Inflammatory macrophage treated with lipopolysaccharide for 4 hours (primary cell): ENCODE measurements around the gene RSPH3.
"Not testable (repeated sequence)": the region's sequence is repeated elsewhere in the genome, so short reads cannot be mapped to it uniquely, and the experiment has no call there.

Experiments
- DNase-seq: peaks from one replicate; pipeline ENCODE4 v3.0.0-alpha.2; 2020

RSPH3 gene

DNA sequence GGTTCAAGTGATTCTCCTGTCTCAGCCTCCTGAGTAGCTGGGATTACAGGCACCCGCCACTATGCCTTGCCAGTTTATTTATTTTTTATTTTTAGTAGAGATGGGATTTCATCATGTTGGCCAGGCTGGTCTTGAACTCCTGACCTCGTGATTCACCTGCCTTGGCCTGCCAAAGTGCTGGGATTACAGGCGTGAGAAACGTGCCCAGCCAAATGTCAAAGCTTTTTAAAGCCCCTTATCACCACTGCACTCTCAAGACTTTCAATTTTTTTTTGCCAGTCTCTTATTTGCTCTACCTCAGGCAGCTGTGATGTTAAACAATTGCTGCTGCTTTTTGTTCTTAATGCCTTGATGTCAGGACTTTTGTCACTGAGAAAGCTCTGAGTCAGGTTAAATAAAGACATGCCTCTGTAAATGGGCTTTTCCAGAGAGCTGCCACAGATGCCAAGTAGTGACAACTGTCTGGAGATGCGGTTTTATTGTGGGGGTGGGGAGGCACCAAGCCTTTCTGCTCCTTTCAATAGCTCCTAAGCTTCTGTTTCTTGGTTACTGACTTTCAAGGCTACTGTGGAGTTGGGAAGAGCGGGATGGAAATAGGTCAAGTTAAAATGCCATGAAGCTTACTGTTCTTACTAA lies 29.2 kb downstream of the RSPH3 start:
- DNase-seq = no peak

GRCh38 chr6:158969148-158969547 lies 30.9 kb downstream of the RSPH3 start:
- DNase-seq = no peak

DNA sequence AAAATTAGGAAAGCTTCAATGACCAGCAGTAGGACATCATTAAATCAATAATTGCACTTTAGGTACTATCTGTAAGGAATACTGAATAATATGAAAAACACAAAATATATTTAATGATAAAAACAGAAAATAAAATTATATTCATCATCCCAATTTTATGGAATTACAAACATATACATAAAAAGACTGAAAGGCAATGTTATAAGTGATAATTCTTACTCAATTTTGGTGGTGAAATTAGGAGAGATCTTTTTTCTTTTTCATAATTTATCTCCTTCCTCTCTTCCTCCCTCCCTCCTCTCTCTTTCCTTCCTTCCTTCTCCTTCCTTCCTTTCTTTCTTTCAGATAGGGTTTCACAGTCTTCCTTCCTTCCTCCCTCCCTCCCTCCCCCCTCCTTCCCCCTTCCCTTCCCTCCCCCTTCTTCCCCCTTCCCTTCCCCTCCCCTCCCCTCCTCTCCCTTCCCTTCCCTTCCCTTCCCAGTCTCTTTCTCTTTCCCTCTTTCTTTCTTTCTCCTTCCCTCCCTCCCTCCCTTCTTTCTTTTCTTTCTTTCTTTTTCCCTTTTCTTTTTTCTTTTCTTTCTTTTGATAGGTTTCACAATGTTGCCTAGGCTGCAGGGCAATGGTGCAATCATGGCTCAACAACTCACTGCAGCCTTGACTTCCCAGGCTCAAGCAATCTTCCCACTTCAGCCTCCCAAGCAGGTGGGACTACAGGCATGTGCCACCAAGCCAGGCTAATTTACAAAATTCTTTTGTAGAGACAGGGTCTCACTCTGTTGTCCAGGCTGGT lies 36.8 kb downstream of the RSPH3 start:
- DNase-seq = no peak

DNA sequence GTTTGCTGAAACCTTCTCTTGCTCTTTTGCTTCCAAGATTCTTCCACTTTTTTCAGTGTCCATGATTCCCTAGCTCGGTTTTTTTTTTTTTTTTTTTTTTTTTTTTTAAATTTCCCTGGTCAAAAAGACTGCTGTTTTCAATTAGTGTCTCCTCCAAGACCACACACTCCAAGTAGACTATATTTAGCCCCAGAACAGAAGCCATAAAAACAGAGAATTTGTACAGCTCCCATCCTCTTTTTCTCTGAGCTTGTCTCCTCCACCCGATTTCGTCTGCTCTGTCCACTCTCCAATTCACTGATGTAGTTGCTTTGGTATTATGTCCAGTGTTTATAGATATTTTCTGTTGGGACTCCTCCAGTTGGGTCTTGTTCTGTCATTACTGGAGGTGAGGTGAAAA lies 37.6 kb downstream of the RSPH3 start:
- DNase-seq = no peak

GRCh38 chr6:158960026-158960425 lies 40.0 kb downstream of the RSPH3 start:
- DNase-seq = no peak

DNA sequence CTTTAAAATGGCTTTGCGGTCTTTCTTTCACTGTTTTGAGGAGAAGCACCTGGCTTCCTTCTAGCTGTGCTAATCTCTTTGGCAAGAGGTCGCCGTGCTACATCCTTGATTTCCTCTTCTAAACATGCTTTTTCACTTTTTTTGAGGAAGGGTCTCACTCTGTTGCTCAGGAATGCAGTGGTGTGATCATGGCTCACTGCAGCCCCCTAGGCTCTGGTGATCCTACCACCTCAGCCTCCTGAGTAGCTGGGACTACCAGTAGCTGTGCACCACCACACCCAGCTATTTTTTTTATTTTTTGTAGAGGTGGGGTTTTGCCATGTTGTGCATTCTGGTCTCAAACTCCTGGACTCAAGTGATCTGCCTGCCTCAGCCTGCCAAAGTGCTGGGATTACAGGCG lies 40.5 kb downstream of the RSPH3 start:
- no peak for DNase-seq

- no peak for DNase-seq
These were observed 41.3 kb downstream of the RSPH3 start for GRCh38 chr6:158958504-158959386.

DNA sequence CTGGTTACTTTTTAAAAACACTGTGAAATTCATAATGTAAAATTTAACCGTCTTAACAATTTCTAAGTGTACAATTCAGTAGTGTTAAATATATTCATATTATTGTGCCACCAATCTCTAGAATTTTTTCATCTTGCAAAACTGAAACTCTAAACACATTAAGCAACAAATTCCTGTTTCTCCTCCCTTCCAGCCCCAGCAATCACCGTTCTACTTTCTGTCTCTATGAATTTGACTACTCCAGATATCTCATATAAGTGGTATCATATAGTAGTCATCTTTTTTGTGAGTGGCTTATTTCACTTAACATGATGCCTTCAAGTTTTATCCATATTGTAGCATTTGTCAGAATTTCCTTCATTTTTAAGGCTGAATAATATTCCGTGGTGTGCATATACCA lies 44.7 kb downstream of the RSPH3 start:
- peak; percentile 70 for DNase-seq

- DNase-seq = no peak
These were observed 45.2 kb downstream of the RSPH3 start for GRCh38 chr6:158954753-158955152.

- DNase-seq = not testable (repeated sequence)
These were observed 48.0 kb downstream of the RSPH3 start for GRCh38 chr6:158952011-158952410.

DNA sequence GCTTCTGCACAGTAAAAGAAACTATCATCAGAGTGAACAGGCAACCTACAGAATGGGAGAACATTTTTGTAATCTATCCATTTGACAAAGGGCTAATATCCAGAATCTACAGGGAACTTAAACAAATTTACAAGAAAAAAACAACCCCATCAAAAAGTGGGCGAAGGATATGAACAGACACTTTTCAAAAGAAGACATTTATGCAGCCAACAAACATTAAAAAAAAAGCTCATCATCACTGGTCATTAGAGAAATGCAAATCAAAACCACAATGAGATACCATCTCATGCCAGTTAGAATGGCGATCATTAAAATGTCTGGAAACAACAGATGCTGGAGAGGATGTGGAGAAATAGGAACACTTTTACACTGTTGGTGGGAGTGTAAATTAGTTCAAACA lies 48.4 kb downstream of the RSPH3 start:
- DNase-seq = not testable (repeated sequence)

- no peak for DNase-seq
These were observed 52.7 kb downstream of the RSPH3 start for GRCh38 chr6:158947284-158947683.

- no peak for DNase-seq
These were observed 56.5 kb downstream of the RSPH3 start for GRCh38 chr6:158943380-158944032.

GRCh38 chr6:158942349-158942748 lies 57.7 kb downstream of the RSPH3 start:
- no peak for DNase-seq

GRCh38 chr6:158941246-158941645 lies 58.8 kb downstream of the RSPH3 start:
- no peak for DNase-seq

DNA sequence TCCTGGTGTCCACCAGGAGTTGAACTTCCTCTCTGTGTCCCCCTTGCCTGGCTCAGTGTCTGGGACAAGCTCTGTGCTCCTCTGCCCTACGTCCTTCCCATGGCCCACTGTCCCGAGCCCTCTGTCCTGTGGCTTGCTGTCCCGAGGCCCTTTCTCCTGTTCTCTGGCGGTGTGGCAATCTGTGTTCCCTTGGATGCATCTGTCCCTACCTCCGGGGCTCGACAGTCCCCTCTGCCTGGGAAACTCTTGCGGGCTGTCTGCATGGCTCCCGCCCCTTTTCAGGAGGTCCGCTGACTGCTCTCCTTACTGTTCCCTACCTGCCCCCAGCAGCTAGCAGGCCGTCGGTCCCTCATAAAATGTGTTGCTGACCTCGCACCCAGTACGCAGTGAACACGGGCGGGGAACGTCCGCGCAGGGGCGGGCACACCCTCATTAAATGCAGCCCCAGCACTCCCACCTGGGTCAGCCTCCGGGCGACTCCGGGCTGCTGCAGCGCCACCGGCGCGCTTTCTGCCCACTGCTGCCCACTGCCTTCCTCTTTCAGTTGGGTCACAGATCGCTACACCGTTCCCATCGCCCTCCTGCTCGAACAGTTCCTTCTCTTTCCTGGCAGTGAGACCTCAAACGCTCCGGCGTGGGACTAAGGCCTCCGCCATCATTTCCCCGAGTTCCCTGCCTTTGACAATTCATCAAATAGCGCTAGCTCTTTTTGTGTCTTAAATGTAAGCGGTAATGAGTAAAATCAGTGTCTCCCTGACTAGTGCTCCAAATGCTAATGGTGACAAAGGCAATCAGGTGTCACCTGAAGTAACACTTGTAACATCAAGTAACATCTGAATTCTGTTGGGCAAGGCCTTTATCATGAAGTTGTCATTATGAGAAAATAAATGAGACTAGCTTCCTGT lies 60.5 kb downstream of the RSPH3 start:
- DNase-seq = peak; percentile 33

DNA sequence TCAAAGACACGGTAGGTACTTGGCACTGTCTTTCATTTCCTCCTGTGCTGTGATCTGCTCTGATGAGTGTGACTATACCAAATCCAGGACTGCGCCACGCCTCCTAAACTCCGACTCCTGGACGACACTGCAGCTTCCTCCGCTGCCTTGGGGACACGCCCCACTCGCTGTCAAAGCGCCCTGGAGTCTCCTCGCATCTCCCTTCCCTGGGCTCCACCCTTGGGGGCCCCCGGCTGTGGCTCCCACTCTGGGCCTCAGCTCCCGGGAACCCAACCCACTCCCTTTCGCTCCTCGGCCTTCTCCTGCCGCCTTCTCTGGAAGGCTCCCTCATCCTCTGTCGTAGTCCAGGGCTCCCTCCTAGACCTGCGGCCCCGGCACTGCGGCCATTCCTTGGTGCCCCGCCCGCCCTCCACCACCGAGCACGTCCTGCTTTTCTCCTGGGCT lies 61.2 kb downstream of the RSPH3 start:
- DNase-seq = peak; percentile 21

GRCh38 chr6:158938220-158938619 lies 61.8 kb downstream of the RSPH3 start:
- DNase-seq = no peak

DNA sequence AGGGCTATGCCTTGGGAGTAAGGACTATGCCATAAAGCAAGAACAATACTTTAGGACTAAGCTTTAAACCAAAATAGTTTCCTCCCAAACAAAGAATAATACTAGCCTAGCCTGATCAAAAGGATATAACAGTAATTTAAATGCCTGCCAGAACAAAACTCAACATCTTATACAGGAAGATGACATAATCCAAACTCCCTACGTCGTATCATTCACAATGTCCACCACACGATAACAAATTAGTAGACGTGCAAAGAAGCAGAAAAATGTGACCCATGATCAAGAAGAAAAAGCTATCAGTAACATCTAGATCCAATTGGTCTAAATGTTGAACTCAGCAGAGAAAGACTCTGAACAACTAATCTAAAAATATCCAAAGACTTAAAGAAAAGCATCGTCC lies 65.8 kb downstream of the RSPH3 start:
- no peak for DNase-seq

DNA sequence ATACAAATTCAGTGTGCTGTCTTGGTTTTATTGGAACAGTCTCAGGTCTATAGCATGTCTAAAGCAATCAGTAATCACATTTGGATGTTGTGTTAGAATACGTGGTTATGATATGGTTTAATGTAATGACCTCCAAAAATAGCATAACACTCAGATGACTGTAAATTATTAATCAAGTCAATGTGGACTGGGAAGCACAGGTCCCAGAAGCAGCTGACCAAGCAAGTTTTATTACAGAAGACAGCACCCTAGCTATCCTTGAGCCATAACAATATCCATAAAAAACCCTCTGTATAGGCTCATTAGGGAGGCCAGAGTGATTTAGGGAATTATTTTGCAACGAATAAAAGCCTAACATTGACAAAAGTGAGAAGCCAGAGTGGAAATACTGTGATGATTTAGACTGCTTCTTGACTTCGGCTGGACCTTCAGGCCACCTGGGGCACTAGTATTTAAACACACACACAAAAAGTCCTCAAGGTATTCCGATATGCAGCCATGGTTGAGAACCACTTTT lies 66.9 kb downstream of the RSPH3 start:
- DNase-seq = no peak

- no peak for DNase-seq
These were observed 71.9 kb downstream of the RSPH3 start for GRCh38 chr6:158928068-158928467.

GRCh38 chr6:158926414-158926813 lies 73.6 kb downstream of the RSPH3 start:
- no peak for DNase-seq
